Chondrocyte (in vitro differentiated cells): ENCODE measurements around the gene FHDC1. TPM values are rescaled to one million over a fixed set of nuclear protein-coding genes. Genes with fewer than 3 reads are reported as not detected.

ENCODE experiments used
- DNase-seq: peaks from one replicate; pipeline ENCODE4 v3.0.0; 2021; ENCODE audit warnings: mixed read lengths, low spot score
- H3K27ac Mint-ChIP-seq: one replicate; pipeline ENCODE4 v1.8.0; 2021; ENCODE audit warnings: mild to moderate bottlenecking, moderate library complexity, mixed read lengths; ENCODE audit not compliant: unreplicated experiment
- H3K27me3 Mint-ChIP-seq: 2 replicates; pipeline ENCODE4 v1.8.0; 2021; ENCODE audit warnings: low read depth, mixed read lengths
- H3K36me3 Mint-ChIP-seq: 2 replicates; pipeline ENCODE4 v1.8.0; 2021; ENCODE audit warnings: low read depth, mixed read lengths
- H3K4me1 Mint-ChIP-seq: 2 replicates; pipeline ENCODE4 v1.8.0; 2021; ENCODE audit warnings: low read depth, mild to moderate bottlenecking, mixed read lengths
- H3K4me3 Mint-ChIP-seq: one replicate; pipeline ENCODE4 v1.8.0; 2021; ENCODE audit warnings: mild to moderate bottlenecking, moderate library complexity, mixed read lengths; ENCODE audit not compliant: unreplicated experiment
- H3K9me3 Mint-ChIP-seq: 2 replicates; pipeline ENCODE4 v1.8.0; 2021; ENCODE audit warnings: low read depth, mixed read lengths
- long read RNA-seq: library from polyadenylated mRNA; stranded (forward); transcript quantifications from one replicate; pipeline ENCODE4 v2.0.0, GENCODE V29; 2021
- total RNA-seq: library from RNA; stranded (reverse); gene quantifications from 3 replicates; pipeline ENCODE4 v1.2.1, GENCODE V29; 2021
- TF ChIP-seq, protein P1 (sequence below): fragments of 200-600 bp; sonication (generic); IDR thresholded peaks from 2 replicates; pipeline ENCODE4 v1.5.0; 2021; ENCODE audit warnings: antibody characterized with exemption, mild to moderate bottlenecking, moderate library complexity

Gene FHDC1, protein sequence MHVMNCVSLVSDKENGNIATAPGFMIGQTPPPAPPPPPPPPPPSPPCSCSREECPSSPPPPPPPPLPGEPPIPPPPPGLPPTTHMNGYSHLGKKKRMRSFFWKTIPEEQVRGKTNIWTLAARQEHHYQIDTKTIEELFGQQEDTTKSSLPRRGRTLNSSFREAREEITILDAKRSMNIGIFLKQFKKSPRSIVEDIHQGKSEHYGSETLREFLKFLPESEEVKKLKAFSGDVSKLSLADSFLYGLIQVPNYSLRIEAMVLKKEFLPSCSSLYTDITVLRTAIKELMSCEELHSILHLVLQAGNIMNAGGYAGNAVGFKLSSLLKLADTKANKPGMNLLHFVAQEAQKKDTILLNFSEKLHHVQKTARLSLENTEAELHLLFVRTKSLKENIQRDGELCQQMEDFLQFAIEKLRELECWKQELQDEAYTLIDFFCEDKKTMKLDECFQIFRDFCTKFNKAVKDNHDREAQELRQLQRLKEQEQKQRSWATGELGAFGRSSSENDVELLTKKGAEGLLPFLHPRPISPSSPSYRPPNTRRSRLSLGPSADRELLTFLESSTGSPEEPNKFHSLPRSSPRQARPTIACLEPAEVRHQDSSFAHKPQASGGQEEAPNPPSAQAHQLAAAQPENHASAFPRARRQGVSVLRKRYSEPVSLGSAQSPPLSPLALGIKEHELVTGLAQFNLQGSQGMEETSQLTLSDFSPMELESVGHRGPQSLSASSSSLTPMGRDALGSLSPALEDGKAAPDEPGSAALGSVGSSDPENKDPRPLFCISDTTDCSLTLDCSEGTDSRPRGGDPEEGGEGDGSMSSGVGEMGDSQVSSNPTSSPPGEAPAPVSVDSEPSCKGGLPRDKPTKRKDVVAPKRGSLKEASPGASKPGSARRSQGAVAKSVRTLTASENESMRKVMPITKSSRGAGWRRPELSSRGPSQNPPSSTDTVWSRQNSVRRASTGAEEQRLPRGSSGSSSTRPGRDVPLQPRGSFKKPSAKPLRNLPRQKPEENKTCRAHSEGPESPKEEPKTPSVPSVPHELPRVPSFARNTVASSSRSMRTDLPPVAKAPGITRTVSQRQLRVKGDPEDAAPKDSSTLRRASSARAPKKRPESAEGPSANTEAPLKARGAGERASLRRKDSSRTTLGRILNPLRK
- total RNA-seq: 4.2 to 8.9 TPM (median 4.4 TPM) in 3 replicates
- long read RNA-seq, partial matches to known transcripts: 0 of 4 reads
- long read RNA-seq, other reads (novel, unspliced or antisense): 4 of 4 reads

DNA sequence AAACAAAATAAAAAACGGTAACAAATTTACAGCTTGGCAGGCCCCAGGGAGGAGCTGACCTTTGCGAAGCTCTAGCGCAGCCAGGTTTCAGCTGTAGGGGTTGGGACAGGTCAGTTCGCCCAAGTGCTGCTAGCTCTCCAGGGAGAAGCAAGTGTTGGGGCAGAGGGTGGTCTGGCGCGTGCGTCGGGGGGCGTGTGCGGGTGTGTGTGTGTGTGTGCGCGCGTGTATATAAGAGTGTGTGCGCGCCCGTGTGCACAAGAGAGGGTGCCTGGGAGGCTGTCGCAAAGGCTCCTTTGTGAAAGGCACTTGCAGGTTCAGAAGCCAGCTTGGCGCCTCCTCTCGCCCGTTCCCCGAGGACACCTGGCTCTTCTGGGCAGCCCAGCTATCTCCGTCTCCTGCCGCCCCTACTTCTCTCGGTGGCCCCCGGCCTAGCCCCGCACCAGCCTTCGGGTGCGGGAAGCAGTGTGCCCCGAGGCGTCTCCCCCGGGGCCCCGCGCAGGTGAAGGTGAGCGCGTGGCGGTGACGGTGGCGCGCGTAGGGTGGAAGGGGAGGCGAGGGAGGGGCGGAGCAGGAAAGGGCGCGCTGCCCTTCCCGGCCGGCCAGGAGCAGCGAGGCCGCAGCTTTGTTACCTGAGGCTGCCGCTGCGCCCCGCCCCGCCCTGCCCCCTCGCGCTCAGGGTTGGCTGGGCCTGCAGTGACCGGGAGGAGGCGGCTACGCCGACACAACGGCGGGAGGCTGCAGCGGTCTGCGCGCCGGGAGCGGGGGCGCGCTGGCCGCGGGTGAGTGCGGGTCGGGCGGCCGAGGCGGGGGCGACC is at the start of gene FHDC1:
FHDC1 (plus strand) TSS at position 693 of the 815 bp plus-strand sequence. CDS start 6,735 bp downstream, outside the sequence.
- TF ChIP-seq, protein P1, sequence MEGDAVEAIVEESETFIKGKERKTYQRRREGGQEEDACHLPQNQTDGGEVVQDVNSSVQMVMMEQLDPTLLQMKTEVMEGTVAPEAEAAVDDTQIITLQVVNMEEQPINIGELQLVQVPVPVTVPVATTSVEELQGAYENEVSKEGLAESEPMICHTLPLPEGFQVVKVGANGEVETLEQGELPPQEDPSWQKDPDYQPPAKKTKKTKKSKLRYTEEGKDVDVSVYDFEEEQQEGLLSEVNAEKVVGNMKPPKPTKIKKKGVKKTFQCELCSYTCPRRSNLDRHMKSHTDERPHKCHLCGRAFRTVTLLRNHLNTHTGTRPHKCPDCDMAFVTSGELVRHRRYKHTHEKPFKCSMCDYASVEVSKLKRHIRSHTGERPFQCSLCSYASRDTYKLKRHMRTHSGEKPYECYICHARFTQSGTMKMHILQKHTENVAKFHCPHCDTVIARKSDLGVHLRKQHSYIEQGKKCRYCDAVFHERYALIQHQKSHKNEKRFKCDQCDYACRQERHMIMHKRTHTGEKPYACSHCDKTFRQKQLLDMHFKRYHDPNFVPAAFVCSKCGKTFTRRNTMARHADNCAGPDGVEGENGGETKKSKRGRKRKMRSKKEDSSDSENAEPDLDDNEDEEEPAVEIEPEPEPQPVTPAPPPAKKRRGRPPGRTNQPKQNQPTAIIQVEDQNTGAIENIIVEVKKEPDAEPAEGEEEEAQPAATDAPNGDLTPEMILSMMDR: peak; percentile 15
- peaks cover 18% of the 10 kb centered on the region for H3K4me1 Mint-ChIP-seq
- DNase-seq: peak; percentile 77

DNA sequence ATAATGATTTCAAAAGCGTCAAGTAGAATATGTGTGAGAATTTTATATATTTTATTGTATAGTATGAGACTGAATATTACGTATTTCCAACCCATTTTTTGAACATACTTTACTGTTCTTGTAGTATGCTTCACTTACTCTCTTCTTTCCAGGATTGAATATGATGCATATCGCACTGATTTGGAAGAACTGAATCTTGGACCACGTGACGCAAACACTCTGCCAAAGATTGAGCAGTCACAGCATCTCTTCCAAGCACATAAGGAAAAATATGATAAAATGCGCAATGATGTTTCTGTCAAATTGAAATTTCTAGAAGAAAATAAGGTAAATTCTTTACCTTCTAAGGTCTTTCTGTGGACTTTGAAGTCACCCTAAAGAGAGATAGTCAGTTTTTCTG is 48.1 kb upstream of the FHDC1 start:
- Mint-ChIP-seq H3K4me1 (no peaks in the 10 kb centered on the region), H3K27me3 (no peaks in the 10 kb centered on the region), H3K36me3 (peaks cover 18% of the 10 kb centered on the region), H3K4me3 (no peak overlapping the region), H3K9me3 (no peaks in the 10 kb centered on the region), H3K27ac (no peak overlapping the region)
- TF ChIP-seq, protein P1: no peak
- DNase-seq: no peak

More for the DNA sequence above, at the start of gene FHDC1:
- H3K9me3 Mint-ChIP-seq: no peaks in the 10 kb centered on the region
- H3K4me3 Mint-ChIP-seq: peak within 1 kb of the TSS; percentile 72
- H3K36me3 Mint-ChIP-seq: no peaks in the 10 kb centered on the region
- no peak within 1 kb of the TSS for H3K27ac Mint-ChIP-seq
- H3K27me3 Mint-ChIP-seq: no peaks in the 10 kb centered on the region

DNA sequence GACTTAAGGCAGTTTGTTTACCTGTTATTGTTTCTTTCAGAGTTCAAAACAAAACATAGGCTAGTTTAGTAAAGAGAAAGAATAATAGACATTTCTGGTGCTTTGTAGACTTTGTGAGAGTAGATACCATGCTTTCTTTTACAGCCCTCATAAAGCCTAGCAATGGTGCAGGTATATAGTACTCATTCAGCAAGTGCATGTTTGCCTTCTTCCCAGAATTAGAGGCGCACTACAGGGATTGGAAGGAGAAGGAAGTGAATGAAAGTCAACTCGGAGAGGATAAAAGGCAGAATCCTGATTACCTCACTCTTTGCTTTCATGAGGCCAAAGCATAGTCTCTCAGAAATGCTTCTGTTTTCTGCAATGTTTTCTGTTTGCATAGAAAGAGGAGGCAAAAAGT is 43.1 kb upstream of the FHDC1 start:
- no peak for DNase-seq
- Mint-ChIP-seq H3K9me3 (no peaks in the 10 kb centered on the region), H3K4me1 (peaks cover 18% of the 10 kb centered on the region), H3K36me3 (peaks cover 14% of the 10 kb centered on the region), H3K4me3 (no peak overlapping the region), H3K27ac (no peak overlapping the region), H3K27me3 (no peaks in the 10 kb centered on the region)
- TF ChIP-seq, protein P1: no peak

DNA sequence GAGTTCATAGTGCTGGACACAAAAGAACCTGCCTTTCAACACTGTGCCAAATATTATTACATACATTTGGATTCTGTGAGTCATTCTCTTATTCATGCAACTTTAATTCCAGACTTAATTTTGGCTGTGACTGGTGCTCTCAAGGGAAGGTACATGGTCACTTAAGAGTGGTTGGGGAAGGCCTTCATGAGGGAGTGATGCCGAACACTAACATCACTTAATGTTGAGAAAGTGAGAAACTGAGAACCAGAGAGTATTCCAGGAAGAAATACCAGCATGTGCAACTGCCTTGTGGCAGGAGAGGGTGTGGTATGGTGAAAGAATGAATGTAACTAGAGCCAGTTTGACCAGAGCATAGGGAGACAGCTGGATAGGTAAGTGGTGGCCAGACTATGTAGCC is 41.5 kb upstream of the FHDC1 start:
- Mint-ChIP-seq H3K4me1 (peaks cover 20% of the 10 kb centered on the region), H3K36me3 (peaks cover 12% of the 10 kb centered on the region), H3K4me3 (no peak overlapping the region), H3K27ac (peak overlapping the region; percentile 85), H3K27me3 (no peaks in the 10 kb centered on the region), H3K9me3 (no peaks in the 10 kb centered on the region)
- DNase-seq: no peak
- TF ChIP-seq, protein P1: no peak
